GM12865 (cell line): ENCODE measurements around the gene GATA2.

Experiments used
- DNase-seq: peaks from one replicate; pipeline ENCODE4 v3.0.0; 2010; ENCODE audit warnings: low read depth
- H3K4me3 ChIP-seq: 2 replicates; pipeline ENCODE4 v1.5.1; 2011; ENCODE audit warnings: mild to moderate bottlenecking, low read depth, low read length, control low read depth
- TF ChIP-seq, protein P1 (sequence below): IDR thresholded peaks from 2 replicates; pipeline ENCODE4 v1.5.1; 2011; ENCODE audit warnings: low read length, control low read depth, low read depth, inconsistent platforms; ENCODE audit not compliant: insufficient read depth; ENCODE audit errors: missing control alignments

GATA2 gene

DNA sequence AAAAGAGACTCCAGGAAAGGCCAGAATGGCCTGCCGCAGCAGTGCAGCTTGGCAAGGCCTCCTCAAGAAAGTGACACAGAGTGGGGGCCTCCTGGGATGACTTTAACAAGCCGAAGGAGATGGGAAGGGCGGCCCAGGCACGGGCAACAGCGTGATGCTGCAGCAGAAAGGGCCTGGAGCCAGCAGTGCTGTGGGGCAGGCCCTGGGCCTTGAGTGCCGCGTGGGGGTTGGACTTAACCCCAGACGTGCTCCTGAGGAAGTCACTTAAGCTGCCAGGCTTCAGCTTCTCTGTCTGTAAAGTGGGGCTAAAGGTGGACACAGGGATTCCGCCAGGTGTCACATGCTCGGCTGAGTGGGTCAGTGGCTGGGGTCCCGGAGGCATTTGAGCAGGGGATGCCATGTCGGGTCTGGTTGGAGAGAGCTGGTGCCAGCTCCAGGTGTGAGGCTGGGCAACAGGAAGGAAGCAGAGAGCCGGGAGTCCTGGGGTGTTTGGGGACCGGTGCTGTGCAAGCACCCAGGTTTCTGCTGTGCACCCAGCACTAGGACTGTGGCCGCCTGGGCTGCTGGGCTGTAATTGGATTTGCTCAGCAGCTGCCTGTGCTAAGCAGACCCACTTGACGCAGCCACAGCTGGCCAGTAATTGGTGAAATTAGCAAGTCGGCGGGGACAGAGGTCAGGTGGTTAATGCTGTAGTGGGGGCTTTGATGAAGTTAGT, 34.1 kb downstream of the GATA2 start:
- DNase-seq: no peak
- TF ChIP-seq, protein P1, sequence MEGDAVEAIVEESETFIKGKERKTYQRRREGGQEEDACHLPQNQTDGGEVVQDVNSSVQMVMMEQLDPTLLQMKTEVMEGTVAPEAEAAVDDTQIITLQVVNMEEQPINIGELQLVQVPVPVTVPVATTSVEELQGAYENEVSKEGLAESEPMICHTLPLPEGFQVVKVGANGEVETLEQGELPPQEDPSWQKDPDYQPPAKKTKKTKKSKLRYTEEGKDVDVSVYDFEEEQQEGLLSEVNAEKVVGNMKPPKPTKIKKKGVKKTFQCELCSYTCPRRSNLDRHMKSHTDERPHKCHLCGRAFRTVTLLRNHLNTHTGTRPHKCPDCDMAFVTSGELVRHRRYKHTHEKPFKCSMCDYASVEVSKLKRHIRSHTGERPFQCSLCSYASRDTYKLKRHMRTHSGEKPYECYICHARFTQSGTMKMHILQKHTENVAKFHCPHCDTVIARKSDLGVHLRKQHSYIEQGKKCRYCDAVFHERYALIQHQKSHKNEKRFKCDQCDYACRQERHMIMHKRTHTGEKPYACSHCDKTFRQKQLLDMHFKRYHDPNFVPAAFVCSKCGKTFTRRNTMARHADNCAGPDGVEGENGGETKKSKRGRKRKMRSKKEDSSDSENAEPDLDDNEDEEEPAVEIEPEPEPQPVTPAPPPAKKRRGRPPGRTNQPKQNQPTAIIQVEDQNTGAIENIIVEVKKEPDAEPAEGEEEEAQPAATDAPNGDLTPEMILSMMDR: no peak
- H3K4me3 ChIP-seq: no peak overlapping the region

DNA sequence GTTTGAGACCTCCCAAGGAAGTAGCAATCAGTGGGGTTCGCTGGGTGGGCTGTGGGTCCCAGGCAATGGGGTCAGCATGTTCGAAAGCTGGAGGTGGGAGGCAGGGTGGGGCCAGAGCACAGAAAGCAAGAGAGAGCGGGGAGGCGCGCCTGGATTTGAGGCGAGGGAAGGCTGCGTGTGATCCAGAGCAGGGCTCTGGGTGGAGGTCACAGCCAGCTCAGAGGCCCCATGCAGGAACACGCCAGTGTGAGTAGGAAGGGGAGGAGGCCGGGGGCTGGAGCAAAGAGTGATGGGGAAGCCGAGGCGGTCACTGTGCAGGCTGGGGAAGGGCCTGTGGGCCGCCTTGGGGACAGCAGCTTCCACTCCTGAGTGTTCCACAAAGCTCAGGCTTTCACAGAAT, 35.1 kb downstream of the GATA2 start:
- no peak for DNase-seq
- H3K4me3 ChIP-seq: no peak overlapping the region
- TF ChIP-seq, protein P1: no peak

DNA sequence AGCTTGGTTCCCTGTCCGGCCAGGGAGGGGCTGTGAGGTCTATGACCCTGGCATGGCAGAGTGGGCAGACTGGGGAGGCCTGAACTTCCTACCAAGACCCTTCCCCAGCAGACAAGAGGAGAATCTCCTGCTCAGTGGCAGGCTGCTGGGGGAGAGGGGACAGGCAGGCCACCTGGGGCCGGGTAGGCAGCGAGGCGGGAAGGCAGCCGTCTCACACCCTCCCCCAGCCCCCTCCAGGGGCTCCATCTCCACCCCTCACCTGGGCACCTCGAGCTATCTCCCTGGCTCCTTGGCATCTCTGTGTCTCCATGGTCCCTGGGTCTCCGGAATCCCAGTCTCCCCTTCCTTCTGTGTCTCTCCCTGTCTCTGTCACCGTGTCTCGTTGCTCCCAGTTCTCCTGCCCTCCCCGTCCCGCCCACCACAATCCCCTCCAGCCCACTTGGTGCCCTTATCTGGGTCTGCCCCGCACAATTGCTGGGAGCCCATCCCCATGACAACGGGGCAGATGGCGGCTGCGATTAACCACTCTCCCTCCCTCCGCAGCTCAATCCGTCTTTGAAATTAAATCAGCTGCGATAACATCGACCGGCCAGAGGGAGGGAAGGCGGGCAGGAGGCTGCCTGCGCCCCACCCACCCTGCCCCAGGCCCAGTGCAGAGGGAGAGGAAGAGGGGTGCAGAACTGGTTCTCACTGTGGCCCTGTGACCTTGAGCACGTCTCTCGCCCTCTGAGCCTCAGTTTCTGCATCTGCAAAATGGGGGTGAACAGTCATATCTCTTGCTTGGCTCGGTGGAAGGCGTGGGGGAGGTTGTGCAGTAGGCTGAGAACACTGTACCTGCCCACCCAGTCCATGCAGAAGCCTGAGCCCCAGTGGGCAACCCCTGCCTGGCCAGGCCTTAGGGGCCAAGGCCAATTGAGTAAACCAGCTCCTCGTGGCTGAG, 36.0 kb downstream of the GATA2 start:
- no peak for DNase-seq
- TF ChIP-seq, protein P1: no peak
- H3K4me3 ChIP-seq: no peak overlapping the region

DNA sequence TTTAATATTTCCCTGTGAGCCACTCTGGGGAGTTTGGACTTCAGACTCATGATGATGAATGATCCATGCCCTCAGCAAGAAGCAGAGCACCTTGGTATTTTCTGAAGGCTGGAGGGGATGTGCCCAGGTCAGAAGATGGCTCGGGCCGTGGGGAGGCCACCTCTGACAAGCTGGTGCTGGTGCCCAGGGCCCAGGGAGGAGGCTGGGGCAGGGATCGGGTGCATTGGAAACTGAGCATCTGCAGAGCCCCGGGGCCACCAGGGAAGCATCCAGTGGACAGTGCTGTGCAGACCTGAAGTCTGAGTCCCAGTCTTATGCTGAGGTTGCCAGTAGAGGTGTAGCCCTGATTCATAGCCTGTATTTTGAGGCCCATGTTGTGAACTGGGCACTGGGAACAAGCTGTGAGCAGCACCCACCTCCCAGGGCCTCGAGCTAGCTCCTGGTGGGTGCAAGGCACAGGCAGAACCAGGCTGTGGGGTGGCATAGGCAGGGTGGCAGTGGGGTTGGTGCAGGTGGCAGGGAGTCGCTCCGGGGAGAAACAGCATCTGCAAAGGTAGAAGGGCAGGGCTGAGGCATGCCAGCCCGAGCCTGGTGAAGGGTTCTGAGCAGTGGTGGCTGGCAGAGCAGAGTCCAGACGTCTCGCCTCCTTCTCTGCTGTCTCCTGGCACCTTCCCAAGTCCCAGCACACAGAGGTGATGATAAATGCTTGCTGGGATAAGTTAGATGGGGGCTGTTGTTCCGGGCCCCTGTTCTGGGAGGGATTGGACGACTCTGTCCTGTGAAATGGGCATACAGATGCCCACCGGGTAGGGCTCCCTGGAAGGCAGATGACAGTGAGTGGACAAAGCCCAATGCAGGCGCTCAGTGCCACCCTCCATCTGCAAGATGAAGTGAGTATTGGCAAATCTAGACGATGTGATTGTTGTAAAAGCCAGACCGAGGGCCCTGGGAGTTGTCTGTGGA, 36.9 kb downstream of the GATA2 start:
- no peak overlapping the region for H3K4me3 ChIP-seq
- DNase-seq: no peak
- TF ChIP-seq, protein P1: no peak

DNA sequence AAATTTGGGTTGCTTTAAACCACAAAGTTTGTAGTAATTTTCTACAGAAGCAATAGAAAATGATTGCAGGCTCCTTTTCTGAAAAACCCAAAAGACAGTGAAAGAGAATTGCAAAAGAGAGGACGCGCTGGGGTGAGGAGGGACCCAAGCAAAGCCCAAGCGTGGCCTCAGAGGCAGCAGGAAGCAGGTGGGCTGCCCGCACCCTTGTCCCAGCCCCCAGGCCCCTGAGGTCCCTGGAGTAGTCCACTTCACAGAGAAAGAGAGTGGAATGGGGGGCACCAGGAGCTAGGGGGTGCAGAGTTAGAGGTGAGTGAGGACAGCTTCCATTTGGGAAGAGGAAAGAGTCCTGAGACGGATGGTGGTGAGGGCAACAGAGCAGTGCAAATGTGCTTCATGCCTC, 37.9 kb downstream of the GATA2 start:
- TF ChIP-seq, protein P1: no peak
- DNase-seq: no peak
- no peak overlapping the region for H3K4me3 ChIP-seq

DNA sequence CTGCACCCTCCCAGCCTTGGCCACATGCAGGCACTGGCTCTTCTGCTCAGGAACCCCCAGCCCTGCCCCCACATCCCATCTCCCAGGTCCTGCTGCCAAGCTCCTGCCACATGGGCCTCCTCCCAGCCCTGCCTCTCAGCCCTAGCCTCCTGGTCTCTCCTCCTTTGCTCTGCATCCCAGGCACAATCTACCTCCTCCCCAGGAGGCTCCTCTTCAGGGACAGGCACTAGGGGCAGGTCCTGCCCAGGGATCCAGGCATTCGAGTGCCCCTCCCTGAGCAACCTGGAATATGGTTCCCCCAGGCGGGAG, 38.7 kb downstream of the GATA2 start:
- TF ChIP-seq, protein P1: no peak
- no peak overlapping the region for H3K4me3 ChIP-seq
- DNase-seq: no peak
